Fibroblast of gingiva (primary cell): ENCODE results near the gene ARSB.
"Not testable (repeated sequence)": the region's sequence is repeated elsewhere in the genome, so short reads cannot be mapped to it uniquely, and the experiment has no call there.

Source experiments
- DNase-seq: peaks from one replicate; pipeline ENCODE4 v3.0.0-alpha.2; 2011; ENCODE audit warnings: low read depth

ARSB gene

DNA sequence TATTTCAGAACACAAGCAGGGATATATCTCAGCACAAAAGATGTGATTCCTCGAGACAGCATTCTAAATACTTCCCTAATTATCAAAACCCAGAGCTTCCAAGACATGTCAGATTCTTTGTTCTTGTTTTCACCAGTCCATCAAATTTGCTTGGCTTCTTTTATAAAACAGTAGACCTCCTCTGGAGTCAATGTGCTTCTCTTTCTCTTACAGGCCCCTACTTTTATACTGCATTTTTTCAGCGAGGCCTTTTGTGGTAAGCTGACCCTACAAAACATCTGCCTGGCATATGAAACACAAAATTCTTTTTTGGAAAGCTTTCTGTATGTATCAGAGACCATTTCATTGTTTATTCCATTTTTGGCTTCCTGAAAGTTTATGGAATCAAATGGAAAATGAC is 81.8 kb downstream of the ARSB start:
- no peak for DNase-seq

DNA sequence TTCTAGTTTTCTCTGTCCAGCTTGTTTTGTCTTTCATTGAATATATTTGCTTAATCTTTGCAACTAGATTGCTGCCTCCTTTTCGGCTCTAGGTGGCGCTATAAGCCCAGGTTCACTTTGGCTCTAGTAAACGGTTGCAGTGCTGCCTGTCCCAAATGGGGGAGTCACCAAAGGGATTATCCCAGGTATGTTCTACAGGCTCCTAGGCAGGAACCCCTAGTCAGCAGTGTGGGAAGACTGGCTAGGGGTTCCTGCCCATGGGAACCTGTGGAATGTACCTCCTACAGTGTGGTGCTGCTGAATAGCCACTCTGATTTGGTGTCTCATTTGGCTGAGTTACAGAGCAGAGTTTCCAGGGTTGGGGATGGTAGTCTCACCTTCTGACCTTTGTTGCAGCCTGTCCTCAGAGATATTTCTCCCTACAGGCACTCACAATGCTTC is 85.2 kb downstream of the ARSB start:
- DNase-seq = peak; percentile 35

DNA sequence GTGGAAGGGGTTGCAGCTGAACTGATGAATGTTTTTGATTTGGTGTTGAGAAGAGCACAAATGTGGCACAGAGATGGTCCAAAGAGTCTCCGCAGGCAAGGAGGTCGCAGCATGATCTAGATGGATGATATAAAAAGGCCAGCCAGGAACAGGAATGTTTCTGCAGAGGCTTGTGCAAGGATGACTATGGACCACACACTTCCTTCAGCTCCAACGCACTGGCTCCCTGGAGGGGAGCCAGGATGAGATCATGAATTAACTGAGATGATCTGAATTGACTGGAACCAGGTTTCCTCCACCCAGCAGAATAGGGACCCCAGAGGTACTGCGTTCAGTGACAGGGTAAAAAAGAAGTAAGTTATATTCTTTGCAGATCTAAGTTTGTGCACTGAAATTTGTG is 89.0 kb downstream of the ARSB start:
- peak; percentile 10 for DNase-seq

DNA sequence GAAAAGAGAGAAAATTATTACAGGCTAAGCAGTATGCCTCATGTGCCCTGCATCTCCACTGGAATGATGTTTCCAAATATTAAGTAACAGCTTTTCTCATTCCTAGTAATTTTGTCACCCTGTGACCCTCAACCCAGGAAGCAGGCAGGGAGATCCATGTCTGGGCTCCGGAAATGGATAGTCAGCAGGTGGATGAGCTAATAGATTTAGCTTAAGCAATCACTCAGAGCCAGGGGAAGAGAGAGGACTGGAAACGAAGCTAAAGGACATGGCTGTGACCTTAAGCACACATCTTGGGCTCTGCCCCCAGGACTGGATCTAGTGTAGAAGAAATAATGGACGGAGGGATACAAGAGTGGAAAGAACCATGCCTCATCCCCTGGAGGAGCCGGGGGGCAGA is 89.5 kb downstream of the ARSB start:
- no peak for DNase-seq

DNA sequence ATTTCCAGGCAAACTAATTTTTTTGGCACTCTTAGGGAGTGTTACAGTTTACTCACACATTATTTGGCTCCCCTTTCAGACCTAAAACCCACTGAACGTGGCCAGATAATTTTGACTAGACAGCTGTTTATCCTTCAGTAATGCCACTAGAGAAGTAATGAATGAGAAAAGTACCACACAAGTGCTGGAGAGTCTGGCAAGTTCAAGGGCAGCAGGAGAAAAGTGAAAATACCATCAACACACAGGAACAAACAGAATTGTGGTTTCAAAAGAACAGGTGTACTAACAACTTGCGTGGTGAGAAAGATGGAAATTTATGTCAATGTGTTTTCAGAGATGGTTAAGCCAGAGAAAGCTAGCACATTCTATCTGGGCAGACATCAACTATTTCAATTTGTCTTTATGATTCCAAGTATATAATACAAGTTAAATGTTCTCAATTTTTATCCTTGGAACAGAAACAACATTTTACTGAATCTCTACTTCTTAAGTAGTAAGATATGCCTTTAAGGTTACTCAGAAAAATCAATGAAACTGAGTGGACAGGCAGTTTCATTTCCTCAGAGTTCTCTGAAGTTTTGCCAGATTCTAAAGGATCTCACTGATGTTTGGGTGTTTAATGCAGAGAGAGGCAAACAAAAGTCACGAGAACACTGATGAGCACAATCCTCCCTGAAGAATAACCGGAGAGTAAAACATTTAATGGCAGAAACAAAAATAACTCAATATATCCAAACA is 91.0 kb downstream of the ARSB start:
- DNase-seq = no peak

DNA sequence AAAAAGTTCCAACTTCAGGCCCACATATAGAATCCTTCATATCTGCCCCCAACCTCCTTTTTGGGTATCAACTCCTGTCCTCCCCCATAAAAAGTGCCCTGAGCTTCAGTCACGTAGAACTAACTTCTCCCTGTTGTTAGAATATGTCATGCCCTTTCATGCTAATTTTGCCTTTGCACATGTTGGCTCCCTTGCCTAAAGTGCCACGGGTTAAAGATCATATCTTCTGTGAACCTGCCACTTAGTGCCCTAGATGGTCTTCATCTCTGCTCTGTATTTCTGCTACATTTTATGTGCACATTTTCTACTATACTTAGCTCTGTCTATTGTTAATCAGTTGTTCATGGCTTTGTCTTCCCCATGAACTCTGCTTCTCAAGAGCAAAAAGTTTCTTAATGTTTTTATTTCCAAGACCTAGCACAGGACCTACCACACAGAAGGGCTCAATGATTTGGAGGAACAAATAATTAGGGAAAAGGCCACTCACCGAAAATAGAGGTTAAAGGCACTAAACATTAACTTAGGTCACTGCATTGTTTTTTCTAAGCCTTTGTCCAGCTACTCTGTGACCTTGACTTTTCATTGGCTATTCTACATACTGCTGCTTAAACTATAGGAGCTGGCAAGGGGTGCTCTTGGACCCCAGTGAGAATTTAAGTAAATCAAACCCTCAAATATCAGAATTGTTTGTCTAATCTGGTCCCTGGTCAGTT is 94.3 kb downstream of the ARSB start:
- DNase-seq = no peak

DNA sequence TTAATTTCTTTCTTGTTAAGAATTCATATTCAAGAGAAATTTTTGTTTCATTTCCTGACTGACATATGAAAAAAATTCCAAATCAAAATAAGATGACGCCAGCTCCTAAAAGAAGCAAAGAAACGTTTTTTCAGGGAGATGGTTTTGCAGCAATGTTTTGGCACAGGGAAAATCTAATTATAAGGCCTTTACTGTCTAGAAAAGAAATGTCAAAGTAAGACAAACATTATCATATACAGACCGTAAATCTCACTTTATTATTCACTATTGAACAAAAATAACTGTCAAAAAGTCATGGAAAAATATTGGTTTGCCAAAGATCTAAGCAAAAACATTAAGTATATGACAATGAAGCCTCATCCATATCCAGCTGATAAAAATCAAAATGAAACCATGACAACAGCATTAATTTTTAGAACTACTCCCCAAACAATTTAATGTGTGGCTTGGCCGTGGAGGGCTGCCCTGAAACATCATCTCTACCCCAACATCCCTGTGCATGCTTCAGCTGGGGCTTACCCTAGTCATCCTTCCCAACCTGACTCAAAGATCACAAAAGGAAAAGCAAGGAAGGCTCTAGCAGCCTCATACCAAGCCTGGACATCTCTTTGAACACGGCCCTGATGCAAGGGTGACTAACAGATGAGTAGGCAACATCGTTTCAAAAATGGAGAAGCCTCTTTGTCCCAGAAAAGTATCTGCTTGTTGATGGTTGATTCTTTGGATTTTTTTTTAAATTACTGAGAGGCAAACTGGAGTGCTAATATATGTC is 95.6 kb downstream of the ARSB start:
- DNase-seq = peak; percentile 18

DNA sequence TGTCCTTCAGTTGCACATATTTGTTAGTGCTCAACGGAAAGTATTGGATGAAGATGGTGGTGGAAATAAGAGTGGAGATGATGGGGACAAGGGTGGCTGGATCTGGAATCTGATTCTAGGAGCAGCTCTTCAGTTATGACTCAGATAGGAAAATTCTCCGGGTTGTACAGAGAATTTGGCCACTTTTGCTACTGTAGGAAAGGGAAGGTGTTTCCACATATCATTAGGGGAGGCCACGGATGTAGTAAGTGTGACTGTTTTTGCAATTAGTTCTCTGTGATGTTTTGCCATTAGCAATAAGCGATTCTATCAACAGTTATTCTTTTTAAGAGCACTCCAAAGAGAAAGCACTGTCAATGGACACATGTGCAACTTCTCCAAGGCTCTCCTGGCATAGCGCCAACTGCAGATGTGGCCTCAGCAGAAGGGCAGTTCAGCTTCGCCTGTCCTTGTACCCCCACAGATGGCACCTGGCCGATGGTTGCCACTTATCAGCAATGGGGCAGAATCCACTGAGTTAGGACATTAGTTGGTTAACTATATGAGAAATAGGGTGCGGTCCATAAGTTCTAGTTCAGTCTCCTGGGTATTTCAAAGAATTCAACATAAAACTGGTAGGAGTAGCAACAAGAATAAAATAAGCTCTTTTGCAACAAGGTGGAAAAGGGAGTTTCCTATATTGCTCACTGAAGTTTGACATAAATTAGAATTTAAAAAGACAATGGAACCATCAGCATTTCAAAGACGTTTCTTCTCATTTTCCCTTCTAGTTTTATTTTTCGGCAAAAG is 96.3 kb downstream of the ARSB start:
- DNase-seq = no peak

DNA sequence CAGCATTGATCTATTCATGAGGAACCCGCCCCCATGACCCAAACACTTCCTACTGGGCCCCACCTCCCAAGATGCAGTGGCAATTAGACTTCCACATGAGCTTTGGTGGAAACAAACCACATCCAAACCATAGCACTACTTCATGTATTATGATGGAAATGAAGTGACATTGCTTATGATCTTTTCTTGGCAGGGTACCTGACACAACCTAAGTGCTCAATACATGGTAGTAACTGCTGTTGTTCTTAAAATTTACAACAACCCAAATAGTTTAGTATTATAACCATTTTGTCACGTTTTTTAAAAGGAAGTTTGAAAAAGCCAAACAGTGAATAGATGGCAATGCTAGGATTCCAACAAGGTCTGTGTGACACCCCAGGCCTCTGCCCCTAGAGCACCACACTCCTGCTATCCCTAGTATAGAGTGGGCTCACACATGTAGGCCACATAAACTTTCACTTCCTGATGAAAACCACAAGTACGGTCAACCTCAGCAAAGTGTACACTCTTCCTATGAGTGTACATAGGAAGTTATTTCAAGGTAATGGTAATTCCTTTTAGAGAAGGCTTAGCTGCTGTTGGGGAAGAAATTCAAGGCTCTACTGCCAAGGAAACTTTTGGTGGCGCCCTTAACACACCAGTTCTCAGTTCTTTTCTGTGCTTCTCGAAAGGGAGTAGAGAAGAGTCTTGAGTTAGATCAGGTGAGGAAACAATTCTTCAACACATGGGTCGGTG is 97.6 kb downstream of the ARSB start:
- no peak for DNase-seq

DNA sequence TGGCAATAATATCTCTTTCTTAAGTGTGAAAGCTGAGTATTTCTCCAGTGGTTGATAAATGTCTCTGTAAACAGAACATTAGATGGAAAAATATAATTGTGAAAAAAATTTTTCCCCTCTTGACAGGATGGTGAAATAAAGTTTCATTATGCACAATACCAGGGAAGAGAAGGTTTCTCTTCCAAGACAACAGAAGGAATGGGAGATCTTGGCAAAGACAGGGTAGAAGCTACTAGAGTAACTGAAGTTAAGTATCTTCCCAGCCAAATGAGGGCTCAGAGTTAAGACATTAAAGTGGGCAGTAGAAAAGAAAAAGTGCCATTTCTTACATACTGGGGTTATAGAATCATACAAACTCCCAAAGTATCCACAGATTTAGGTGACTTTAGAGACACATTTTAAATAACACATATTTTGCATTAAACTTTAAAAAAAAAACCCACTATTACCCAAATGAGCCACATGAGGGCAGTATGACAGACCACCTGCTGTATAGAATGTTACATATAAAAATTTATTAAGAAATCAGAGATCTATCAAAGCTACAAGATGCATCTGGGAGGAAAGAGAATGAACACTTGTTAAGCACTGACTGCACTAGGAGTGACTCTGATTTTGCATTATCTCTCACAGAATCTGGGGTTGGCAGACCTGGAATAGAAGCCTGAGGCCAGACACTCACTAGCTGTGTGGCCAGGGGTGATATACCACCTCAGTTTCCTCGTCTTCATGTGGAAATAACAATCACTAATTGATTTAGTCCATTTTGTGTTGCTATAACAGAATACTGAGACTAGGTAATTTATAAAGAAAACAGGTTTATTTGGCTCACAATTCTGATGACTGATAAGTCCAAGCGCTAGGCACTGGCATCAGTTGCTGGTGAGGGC is 98.5 kb downstream of the ARSB start:
- DNase-seq = no peak

DNA sequence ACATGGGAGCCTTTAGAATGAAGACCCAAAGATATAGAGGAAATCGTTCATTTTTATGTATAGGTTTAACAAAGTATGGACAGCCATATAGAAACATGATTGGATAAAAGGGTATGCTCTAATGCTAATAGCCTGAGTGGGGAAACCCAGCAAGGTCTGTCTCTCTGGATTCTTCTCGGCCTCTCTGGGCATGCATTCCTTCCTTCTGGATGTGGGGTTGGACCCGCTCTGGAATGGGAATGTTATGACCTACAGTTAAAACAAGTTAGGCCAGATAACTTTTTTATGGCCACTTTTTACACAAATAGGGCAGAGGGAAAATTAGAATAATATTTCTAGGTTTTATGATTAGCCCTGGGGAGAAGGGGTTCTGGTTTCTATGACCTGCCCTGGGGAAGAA is 103.2 kb downstream of the ARSB start:
- DNase-seq = no peak

DNA sequence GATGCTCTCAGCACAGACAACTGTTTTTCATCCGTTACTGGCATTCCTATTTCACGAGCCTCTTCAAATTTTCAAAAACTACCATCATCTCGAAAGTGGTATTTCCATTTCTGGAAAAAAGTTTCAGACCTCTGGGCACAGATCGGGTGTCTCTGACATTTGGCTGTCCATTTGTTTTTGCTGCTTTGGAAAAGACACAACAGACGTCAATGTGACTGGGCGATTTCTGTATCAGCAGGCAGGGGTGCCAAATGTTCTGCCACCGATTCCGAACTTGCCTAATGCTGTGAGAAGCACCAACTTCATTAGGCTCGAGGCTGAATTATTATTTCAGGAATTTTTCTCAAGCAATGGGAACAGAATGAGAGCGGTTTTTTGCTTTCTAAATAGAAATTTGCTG is 105.6 kb downstream of the ARSB start:
- peak; percentile 58 for DNase-seq

DNA sequence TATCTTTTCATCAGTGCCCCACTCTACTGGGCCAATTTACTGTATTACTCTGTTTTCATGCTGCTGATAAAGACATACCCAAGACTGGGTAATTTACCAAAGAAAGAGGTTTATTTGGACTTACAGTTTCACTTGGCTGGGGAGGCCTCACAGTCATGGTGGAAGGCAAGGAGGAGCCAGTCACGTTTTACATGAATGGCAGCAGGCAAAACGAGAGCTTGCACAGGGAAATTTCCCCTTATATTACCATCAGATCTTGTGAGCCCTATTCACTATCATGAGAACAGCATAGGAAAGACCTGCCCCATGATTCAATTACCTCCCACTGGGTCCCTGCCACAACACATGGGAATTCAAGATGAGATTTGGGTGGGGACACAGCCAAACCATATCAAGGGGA is 119.0 kb downstream of the ARSB start:
- not testable (repeated sequence) for DNase-seq

DNA sequence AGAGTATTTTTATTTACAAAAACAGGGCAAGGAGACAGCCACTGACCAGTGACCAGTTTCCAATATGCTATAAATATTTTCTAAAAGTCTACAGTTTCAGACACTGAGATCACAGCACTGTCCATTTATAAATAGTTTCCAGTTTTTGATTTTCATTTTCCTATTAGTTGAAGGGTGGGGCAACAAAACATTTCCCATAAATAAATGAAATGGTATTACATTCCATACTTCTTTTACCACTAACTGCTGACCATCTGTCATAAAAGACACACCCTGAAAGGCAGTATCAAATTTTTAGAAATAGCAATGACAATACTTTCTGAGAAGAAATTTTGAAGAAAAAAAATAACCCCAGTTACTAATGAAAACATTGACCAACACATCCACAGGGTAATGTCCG is 126.7 kb downstream of the ARSB start:
- no peak for DNase-seq

DNA sequence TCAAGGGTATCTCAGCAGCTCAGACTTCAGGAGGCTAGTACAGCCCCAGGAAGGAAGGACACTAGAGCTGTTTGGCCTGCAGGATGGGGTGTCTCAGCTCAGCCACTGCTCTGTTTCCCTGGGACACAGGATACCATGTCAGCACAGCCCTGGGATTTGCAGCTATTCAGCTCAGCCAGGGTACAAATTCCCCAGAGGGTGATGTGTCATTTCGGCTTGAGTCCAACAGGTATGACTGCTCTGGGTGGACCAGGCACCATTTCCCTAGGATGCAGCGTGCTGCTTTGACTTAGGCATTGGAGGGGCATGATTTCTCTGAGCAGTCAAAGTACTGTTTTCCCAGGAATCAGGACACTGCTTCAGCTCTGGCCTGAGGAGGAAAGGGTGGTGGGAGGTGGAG is 130.1 kb downstream of the ARSB start:
- DNase-seq = no peak

DNA sequence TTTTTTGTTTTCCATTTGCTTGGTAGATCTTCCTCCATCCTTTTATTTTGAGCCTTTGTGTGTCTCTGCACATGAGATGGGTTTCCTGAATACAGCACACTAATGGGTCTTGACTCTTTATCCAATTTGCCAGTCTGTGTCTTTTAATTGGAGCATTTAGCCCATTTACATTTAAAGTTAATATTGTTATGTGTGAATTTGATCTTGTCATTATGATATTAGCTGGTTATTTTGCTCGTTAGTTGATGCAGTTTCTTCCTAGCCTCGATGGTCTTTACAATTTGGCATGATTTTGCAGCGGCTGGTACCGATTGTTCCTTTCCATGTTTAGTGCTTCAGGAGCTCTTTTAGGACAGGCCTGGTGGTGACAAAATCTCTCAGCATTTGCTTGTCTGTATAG is 133.2 kb downstream of the ARSB start:
- DNase-seq = not testable (repeated sequence)

DNA sequence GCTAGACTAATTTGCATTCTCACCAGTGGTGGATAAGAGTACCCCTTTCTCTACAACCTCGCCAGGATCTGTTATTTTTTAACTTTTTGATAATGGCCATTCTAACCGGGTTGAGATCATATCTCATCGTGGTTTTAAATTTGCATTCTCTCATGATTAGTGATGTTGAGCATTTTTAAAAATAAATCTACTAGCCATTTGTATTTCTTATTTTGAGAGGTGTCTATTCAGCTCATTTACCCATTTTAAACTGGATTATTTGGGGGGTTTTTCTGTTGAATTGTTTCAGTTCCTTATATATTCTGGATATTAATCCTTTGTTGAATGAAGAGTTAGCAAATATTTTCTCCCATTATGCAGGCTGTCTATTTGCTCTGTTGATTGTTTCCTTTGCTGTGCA is 139.6 kb downstream of the ARSB start:
- DNase-seq = no peak

DNA sequence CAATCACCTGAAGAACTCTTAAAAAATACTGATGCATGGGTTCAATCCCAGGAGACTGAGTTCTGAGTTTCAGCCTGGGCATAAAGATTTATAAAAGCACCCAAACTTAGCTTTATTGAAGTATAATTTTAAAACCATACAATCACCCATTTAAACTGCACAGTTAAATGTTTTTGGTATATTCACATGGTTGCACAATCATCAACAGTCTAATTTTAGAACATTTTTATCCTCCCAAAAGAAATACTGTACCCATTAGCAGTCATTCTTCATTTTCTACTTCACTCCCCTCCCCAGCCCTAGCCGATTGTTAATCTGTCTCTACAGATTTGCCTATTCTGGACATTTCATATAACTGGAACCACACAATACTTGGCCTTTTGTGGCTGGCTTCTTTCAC is 141.7 kb downstream of the ARSB start:
- DNase-seq = no peak

DNA sequence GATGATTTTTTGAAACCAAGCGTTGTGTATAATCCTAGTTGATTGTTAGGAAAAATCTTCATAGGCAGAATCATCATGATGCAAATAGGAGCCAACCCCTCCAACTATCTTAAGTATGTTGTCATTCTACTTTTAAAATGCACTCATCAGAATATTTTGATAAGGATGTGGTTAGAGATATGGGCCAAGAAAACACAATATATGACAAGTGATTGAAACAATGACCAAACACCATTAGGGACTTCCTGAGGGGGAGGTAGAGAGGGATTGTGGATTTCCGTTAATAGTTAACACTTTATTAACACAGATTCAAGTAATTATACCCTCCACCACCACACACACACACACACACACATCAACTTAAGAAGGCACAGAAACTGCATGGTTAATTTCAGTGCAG is 143.3 kb downstream of the ARSB start:
- no peak for DNase-seq

DNA sequence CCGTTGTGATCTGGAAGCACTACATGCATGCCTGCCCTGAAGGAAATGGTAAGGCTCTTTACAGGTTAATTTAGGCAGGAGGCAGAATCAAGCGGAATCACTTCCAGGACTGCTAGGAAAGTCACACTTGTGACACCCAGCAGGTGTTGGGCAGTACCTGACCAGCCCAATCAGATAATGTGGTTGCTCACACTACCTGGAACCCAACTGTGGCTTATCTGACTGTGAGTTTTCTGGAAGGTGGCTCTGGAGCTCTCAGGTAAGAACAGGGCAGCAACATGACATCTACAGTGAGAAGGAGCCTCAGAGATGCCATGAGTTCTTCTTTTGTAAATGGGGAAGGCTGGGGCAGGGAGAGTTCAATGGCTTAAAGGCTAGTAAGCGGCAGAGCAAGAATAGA is 146.4 kb downstream of the ARSB start:
- DNase-seq = no peak

DNA sequence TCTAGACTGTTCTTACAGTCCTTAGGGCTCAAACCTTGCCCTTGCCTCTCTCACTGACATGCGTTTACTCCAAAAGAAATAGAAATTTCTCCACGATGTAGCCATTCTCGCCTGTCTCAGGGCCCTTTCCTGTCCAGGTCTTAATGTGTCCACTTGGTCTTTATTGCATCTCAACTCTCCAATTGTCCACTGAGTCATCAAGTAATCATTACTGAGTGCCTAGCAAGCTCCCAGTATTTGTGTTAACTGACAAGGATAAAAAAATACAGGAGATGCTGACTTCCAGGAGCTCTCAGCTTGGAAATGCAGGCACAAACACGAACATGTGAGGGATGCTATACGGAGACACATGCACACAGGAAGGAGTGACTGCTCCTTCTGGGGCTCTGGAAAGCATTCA is 147.3 kb downstream of the ARSB start:
- no peak for DNase-seq
